Activated CD8-positive, alpha-beta memory T cell treated with anti-CD3 and anti-CD28 coated beads, Interleukin-2, amount 50 U/mL, for 1 hour (primary cell): Measurements from ENCODE around the gene RPGRIP1L.

Experiments used
- DNase-seq: peaks from one replicate; pipeline ENCODE4 v3.0.0-alpha.2; 2020; ENCODE audit errors: extremely low read depth

Gene RPGRIP1L

GRCh38 chr16:53549970-53550690 lies 153.5 kb downstream of the RPGRIP1L start:
- DNase-seq = peak; percentile 27
